Measurements from ENCODE around the gene MXI1.
"Not testable (repeated sequence)": the region's sequence is repeated elsewhere in the genome, so short reads cannot be mapped to it uniquely, and the experiment has no call there.

The MXI1 gene

GRCh38 chr10:110317866-110318850 is 110.8 kb downstream of the MXI1 start:
- no peak for DNase-seq (ENCODE audit: low spot score)

GRCh38 chr10:110321869-110322620 is 114.6 kb downstream of the MXI1 start:
- no peak for DNase-seq (ENCODE audit: low spot score)

GRCh38 chr10:110323503-110323902 is 116.1 kb downstream of the MXI1 start:
- DNase-seq (ENCODE audit: low spot score) = no peak

- DNase-seq (ENCODE audit: low spot score) = no peak
Observed at GRCh38 chr10:110324201-110324804, 116.9 kb downstream of the MXI1 start.

GRCh38 chr10:110324805-110325280 is 117.4 kb downstream of the MXI1 start:
- DNase-seq (ENCODE audit: low spot score) = no peak

- DNase-seq (ENCODE audit: low spot score) = no peak
Observed at GRCh38 chr10:110326351-110327032, 119.1 kb downstream of the MXI1 start.

GRCh38 chr10:110327262-110327914 is 120.0 kb downstream of the MXI1 start:
- no peak for DNase-seq (ENCODE audit: low spot score)

GRCh38 chr10:110330675-110331074 is 123.3 kb downstream of the MXI1 start:
- DNase-seq (ENCODE audit: low spot score) = no peak

GRCh38 chr10:110331226-110331795 is 123.9 kb downstream of the MXI1 start:
- not testable (repeated sequence) for DNase-seq (ENCODE audit: low spot score)

- no peak for DNase-seq (ENCODE audit: low spot score)
Observed at GRCh38 chr10:110334061-110334656, 126.8 kb downstream of the MXI1 start.

GRCh38 chr10:110335314-110336064 is 128.1 kb downstream of the MXI1 start:
- DNase-seq (ENCODE audit: low spot score) = no peak

- no peak for DNase-seq (ENCODE audit: low spot score)
Observed at GRCh38 chr10:110336111-110336721, 128.8 kb downstream of the MXI1 start.

Data from globus pallidus (tissue), 1 donor.